GM12872 (cell line): ENCODE results near the gene SCAMP5.

Experiments used
- TF ChIP-seq, protein P1 (sequence below): IDR thresholded peaks from 3 replicates; pipeline ENCODE4 v1.5.1; 2011; ENCODE audit warnings: low read depth, mild to moderate bottlenecking, low read length, moderate library complexity; ENCODE audit not compliant: insufficient read depth

The SCAMP5 gene

DNA sequence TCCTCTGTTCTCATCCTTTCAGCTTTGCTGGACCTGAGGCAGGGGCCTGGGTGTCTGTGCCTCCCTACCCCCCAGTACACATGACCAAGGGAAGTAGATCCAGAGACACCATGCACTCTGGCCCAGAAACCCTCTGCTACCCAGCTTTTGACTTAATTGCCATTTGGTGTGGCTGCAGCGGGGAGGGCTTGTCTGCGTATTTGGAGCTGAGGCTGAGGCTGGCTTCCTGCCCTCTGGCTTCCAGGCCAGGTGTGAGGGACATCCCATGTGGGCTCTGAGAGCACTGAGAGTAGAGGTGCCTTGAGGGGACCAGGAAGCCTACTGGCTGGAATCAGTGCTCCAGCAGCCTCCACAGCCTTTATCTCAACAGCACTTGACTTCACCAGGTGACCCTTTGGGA lies 54.9 kb downstream of the SCAMP5 start:
- TF ChIP-seq, protein P1, sequence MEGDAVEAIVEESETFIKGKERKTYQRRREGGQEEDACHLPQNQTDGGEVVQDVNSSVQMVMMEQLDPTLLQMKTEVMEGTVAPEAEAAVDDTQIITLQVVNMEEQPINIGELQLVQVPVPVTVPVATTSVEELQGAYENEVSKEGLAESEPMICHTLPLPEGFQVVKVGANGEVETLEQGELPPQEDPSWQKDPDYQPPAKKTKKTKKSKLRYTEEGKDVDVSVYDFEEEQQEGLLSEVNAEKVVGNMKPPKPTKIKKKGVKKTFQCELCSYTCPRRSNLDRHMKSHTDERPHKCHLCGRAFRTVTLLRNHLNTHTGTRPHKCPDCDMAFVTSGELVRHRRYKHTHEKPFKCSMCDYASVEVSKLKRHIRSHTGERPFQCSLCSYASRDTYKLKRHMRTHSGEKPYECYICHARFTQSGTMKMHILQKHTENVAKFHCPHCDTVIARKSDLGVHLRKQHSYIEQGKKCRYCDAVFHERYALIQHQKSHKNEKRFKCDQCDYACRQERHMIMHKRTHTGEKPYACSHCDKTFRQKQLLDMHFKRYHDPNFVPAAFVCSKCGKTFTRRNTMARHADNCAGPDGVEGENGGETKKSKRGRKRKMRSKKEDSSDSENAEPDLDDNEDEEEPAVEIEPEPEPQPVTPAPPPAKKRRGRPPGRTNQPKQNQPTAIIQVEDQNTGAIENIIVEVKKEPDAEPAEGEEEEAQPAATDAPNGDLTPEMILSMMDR: no peak

- TF ChIP-seq, protein P1: no peak
These were observed 55.8 kb downstream of the SCAMP5 start for GRCh38 chr15:75051191-75051608.

DNA sequence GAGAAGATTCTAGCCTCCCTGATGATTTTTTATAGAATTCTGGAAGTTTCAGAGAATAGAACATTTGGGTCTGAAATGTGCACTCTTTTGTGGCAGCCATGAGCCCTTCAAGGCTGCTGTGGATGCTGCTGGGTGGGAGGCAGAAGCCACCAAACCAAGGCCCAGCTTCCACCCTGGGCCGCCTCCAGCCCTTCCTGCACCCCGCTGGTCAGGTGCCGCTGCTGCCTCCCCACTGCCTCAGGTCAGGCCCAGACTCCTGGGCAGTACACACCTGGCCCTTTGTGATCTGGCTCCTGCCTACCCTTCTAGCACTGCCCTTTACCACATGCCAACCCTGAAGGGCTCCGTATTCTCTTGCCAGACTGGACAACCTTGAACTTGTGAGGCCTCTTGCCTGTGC lies 56.3 kb downstream of the SCAMP5 start:
- TF ChIP-seq, protein P1: no peak

GRCh38 chr15:75052972-75053747 lies 57.8 kb downstream of the SCAMP5 start:
- TF ChIP-seq, protein P1: no peak

GRCh38 chr15:75053748-75054125 lies 58.4 kb downstream of the SCAMP5 start:
- TF ChIP-seq, protein P1: no peak

DNA sequence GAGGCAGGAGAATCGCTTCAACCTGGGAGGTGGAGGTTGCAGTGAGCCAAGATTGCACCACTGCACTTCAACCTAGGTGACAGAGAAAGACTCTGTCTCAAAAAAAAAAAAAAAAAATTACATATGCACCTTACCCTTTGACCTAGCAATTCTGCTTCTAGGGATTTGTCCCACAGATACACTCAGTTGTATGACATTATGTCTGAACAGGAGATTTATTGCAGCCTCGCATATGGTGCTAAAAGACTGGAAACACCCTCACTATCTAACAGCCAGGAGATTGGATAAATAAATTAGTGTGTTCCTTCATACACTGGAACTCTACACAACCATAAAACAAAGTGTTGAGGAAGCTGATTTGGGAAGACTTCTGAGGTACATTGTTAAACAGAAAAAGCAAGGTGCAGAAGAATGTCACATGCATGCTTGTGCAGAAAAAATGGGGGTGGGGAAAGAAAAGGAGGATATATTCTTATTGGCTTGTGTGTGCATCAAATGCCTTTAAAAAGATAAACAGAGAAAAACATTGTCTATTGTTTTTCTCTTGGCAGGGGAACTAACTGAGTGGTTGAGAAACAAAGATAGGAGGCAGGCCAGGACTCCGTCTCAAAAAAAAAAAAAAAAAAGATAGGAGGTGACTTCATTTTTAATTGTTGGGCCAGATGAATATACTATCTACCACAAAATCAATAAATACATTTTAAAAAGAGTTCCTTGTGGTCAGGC lies 59.0 kb downstream of the SCAMP5 start:
- TF ChIP-seq, protein P1: no peak

GRCh38 chr15:75056036-75056435 lies 60.7 kb downstream of the SCAMP5 start:
- TF ChIP-seq, protein P1: no peak
